ENCODE measurements around the gene NME3.

The NME3 gene

DNA sequence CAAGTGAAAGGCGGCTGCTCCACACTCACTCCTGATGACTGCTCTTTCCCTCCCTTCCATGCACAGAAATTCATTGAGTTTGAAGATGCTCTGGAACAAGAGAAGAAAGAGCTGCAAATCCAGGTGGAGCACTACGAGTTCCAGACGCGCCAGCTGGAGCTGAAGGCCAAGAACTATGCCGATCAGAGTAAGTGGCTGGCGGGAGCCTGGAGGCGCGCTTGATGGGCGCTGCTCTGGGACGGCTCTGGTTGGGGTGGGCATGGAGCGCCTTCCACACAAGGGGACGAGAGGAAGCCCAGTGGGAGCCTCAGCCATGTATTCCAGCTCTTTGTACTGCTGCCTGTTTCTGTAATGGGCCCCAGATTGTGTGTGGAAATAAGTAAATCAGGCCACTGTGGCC, 46.9 kb downstream of the NME3 start:
- H3K4me3 ChIP-seq (ENCODE audit: insufficient read depth, low read depth, low read length), result no peak overlapping the region
- whole genome bisulfite sequencing, 2 experiments, result 96% methylated on average over 12 of the region's 12 CpGs
- H3K9me3 ChIP-seq (ENCODE audit: control insufficient read depth, low read length), result no peaks in the 10 kb centered on the region
- no peaks in the 10 kb centered on the region for H3K4me1 ChIP-seq (ENCODE audit: control insufficient read depth, insufficient read depth, low read length)
- peaks cover 5% of the 10 kb centered on the region for H3K36me3 ChIP-seq (ENCODE audit: control insufficient read depth, insufficient read depth, low read length)
- no peaks in the 10 kb centered on the region for H3K27me3 ChIP-seq (ENCODE audit: control insufficient read depth, insufficient read depth, low read length, poor library complexity, severe bottlenecking)
- H3K27ac ChIP-seq (ENCODE audit: insufficient read depth, low read depth, low read length, poor library complexity, severe bottlenecking), result no peak overlapping the region

DNA sequence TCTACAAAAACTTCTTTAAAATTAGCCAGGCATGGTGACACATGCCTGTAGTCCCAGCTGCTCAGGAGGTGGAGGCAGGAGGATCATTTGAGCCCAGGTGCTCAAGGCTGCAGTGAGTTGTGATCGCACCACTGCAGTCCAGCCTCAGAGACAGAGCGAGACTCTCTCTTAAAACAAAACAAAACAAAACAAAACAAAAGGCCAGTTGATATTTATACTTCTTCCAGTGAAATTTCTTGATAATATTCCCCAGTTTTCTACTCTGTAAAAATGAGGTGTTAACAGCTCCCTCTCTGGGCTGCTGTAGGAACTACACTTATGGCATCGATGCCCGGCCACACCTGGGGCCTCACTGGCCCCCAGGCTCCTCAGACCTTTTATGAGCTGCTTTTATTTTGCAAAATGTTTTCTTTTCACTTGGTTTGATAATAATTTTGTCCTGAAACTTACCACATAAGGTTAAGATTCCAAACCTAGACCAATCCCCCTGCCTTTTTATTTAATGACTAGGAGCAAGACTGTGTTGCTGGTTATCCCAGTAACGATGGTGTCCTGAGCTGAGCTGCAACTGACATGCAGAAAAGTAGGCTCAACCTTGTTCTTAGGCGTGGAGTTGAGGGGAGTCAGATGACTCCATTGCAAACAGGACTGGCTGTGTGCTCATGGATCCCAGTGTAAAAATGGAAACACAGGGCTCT, 47.7 kb downstream of the NME3 start:
- 60 to 71% methylated on average over 6 of the region's 6 CpGs for WGBS, 2 experiments
- no peak overlapping the region for H3K27ac ChIP-seq (ENCODE audit: insufficient read depth, low read depth, low read length, poor library complexity, severe bottlenecking)
- no peaks in the 10 kb centered on the region for H3K9me3 ChIP-seq (ENCODE audit: control insufficient read depth, low read length)
- no peaks in the 10 kb centered on the region for H3K4me1 ChIP-seq (ENCODE audit: control insufficient read depth, insufficient read depth, low read length)
- no peaks in the 10 kb centered on the region for H3K36me3 ChIP-seq (ENCODE audit: control insufficient read depth, insufficient read depth, low read length)
- no peak overlapping the region for H3K4me3 ChIP-seq (ENCODE audit: insufficient read depth, low read depth, low read length)
- H3K27me3 ChIP-seq (ENCODE audit: control insufficient read depth, insufficient read depth, low read length, poor library complexity, severe bottlenecking), result no peaks in the 10 kb centered on the region

- Histone ChIP-seq H3K9me3 (ENCODE audit: control insufficient read depth, low read length) (no peaks in the 10 kb centered on the region), H3K36me3 (ENCODE audit: control insufficient read depth, insufficient read depth, low read length) (no peaks in the 10 kb centered on the region), H3K27me3 (ENCODE audit: control insufficient read depth, insufficient read depth, low read length, poor library complexity, severe bottlenecking) (no peaks in the 10 kb centered on the region), H3K27ac (ENCODE audit: insufficient read depth, low read depth, low read length, poor library complexity, severe bottlenecking) (no peak overlapping the region), H3K4me3 (ENCODE audit: insufficient read depth, low read depth, low read length) (no peak overlapping the region), H3K4me1 (ENCODE audit: control insufficient read depth, insufficient read depth, low read length) (no peaks in the 10 kb centered on the region)
- WGBS, 2 experiments, result 91 to 94% methylated on average over 9 of the region's 9 CpGs
These were observed 50.0 kb downstream of the NME3 start for GRCh38 chr16:1721372-1721771.

Measured in ectodermal cell (in vitro differentiated cells).